HEK293T (cell line): Measurements from ENCODE around the gene CCR6.

Source experiments
- ARNT ChIP-seq: fragments of 450-650 bp; IDR thresholded peaks from 2 replicates; pipeline ENCODE4 v1.6.1; 2017; ENCODE audit warnings: mild to moderate bottlenecking
- BHLHE40 ChIP-seq: fragments of 450-650 bp; IDR thresholded peaks from 2 replicates; pipeline ENCODE4 v1.6.1; 2016; ENCODE audit warnings: mild to moderate bottlenecking, moderate library complexity, borderline replicate concordance
- CTBP1 ChIP-seq: fragments of 450-650 bp; IDR thresholded peaks from 2 replicates; pipeline ENCODE4 v1.6.1; 2016; ENCODE audit warnings: borderline replicate concordance
- FOXA1 ChIP-seq: fragments of 450-650 bp; IDR thresholded peaks from 2 replicates; pipeline ENCODE4 v1.6.1; 2016; ENCODE audit warnings: mild to moderate bottlenecking
- HDGF ChIP-seq: fragments of 450-650 bp; IDR thresholded peaks from 2 replicates; pipeline ENCODE4 v1.6.1; 2017; ENCODE audit warnings: antibody characterized with exemption, borderline replicate concordance
- PKNOX1 ChIP-seq: fragments of 450-650 bp; IDR thresholded peaks from 2 replicates; pipeline ENCODE4 v1.6.1; 2016
- SP1 ChIP-seq: fragments of 450-650 bp; IDR thresholded peaks from 2 replicates; pipeline ENCODE4 v1.6.1; 2017
- TARDBP ChIP-seq: fragments of 450-650 bp; IDR thresholded peaks from 2 replicates; pipeline ENCODE4 v1.6.1; 2016

GRCh38 chr6:167154291-167154690 lies 31.4 kb downstream of the CCR6 start:
- TF ChIP-seq CTBP1 (no peak), BHLHE40 (no peak), SP1 (no peak), ARNT (no peak), PKNOX1 (no peak), TARDBP (no peak), HDGF (no peak), FOXA1 (no peak)
